ENCODE measurements around the gene PLEKHG5.

DNA sequence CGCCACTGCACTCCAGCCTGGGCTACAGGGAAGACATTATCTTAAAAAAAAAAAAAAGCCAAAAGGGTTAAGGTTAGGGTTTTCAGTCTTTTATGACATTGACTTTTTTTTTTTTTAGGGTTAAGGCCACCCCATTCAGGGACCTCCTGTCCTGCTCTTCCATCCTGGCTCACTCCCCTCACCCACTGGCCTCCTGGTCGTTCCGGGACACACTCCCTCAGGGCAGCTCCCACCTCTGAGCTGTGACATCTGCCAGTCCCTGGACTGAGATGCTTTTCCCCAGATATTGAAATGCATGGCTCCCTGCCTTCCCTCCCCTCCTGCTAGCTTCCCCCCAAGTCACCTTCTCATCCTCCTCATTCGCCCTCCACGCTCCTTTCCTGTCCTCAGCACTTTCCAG, 9.6 kb downstream of the PLEKHG5 start:
- TF ChIP-seq, protein P1, sequence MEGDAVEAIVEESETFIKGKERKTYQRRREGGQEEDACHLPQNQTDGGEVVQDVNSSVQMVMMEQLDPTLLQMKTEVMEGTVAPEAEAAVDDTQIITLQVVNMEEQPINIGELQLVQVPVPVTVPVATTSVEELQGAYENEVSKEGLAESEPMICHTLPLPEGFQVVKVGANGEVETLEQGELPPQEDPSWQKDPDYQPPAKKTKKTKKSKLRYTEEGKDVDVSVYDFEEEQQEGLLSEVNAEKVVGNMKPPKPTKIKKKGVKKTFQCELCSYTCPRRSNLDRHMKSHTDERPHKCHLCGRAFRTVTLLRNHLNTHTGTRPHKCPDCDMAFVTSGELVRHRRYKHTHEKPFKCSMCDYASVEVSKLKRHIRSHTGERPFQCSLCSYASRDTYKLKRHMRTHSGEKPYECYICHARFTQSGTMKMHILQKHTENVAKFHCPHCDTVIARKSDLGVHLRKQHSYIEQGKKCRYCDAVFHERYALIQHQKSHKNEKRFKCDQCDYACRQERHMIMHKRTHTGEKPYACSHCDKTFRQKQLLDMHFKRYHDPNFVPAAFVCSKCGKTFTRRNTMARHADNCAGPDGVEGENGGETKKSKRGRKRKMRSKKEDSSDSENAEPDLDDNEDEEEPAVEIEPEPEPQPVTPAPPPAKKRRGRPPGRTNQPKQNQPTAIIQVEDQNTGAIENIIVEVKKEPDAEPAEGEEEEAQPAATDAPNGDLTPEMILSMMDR (IDR thresholded peaks at IDR 0.05): no peak
- no peak for TF ChIP-seq POLR2A (IDR thresholded peaks at IDR 0.05)

All from esophagus squamous epithelium (tissue), 4 donors.